GM12878 (cell line): Measurements from ENCODE around the gene SPOCK1. TPM values are rescaled to one million over a fixed set of nuclear protein-coding genes. Genes with fewer than 3 reads are reported as not detected.

ENCODE experiments used
- ATAC-seq: fragments of 200-7000 bp; cut with Tn5 transposase; 3 replicates; pipeline ENCODE4 v1.9.1; 2020; ENCODE audit warnings: mild to moderate bottlenecking, moderate library complexity
- BruUV-seq: library from RNA; stranded (reverse); fragments of 400-500 nt; replicated peaks from 2 replicates; lab custom pipeline; 2021; lab: Mats Ljungman, UMichigan
- CTCF ChIA-PET: fragments of 300-600 bp; sonication (Branson Sonifier 250); formaldehyde crosslinking; extraction: SDS; loops from one replicate; lab custom pipeline; 2021; ENCODE audit warnings: inconsistent platforms; lab: Yijun Ruan, JAX
- POLR2A ChIA-PET: fragments of 350-600 bp; formaldehyde crosslinking; extraction: SDS; loops from one replicate; lab custom pipeline; 2021; ENCODE audit warnings: inconsistent platforms; lab: Charles Lee
- RAD21 ChIA-PET: fragments of 300-600 bp; sonication (Branson Sonifier 250); formaldehyde crosslinking; loops from one replicate; lab custom pipeline; 2023; ENCODE audit warnings: antibody characterized with exemption; ENCODE audit not compliant: unreplicated experiment; lab: Charles Lee
- SMC1A ChIA-PET: fragments of 300-600 bp; sonication (Branson Sonifier 250); formaldehyde crosslinking; loops from one replicate; lab custom pipeline; 2023; ENCODE audit not compliant: unreplicated experiment, uncharacterized antibody; lab: Charles Lee
- DNase-seq: peaks from one replicate; pipeline ENCODE4 v3.0.0-alpha.2; 2011; ENCODE audit warnings: low read depth, low spot score
- FAIRE-seq: peaks from 3 replicates; lab custom pipeline; 2011; peaks lifted over from hg19 to GRCh38; lab: Jason Lieb, UNC
- H2AFZ ChIP-seq: 2 replicates; pipeline ENCODE4 v1.6.0; 2011; ENCODE audit warnings: low read depth, low read length, control low read depth; ENCODE audit not compliant: control insufficient read depth
- H3K27ac ChIP-seq: 2 replicates; pipeline ENCODE4 v1.5.1; 2011; ENCODE audit warnings: control low read depth; ENCODE audit not compliant: control insufficient read depth, insufficient read depth
- H3K27me3 ChIP-seq, 2 experiments: replicated peaks in 1 of 2; 2 replicates each; pipeline versions ENCODE4 v1.6.0 to v1.6.1; 2011; ENCODE audit warnings: low read length in 1 of 2; ENCODE audit not compliant: control insufficient read depth in 2 of 2, insufficient read depth in 2 of 2
- H3K36me3 ChIP-seq, 2 experiments: 2 replicates each; pipeline ENCODE4 v1.5.1; 2011; ENCODE audit warnings: low read length in 1 of 2; ENCODE audit not compliant: control insufficient read depth in 2 of 2, insufficient read depth in 2 of 2
- H3K4me1 ChIP-seq: 2 replicates; pipeline ENCODE4 v1.6.1; 2011; ENCODE audit warnings: mild to moderate bottlenecking, low read length, moderate library complexity, mixed read lengths; ENCODE audit not compliant: control insufficient read depth, insufficient read depth
- H3K4me2 ChIP-seq: 2 replicates; pipeline ENCODE4 v1.6.0; 2011; ENCODE audit warnings: control low read depth; ENCODE audit not compliant: control insufficient read depth, insufficient read depth
- H3K4me3 ChIP-seq: fragments of 200-600 bp; sonication (generic); 2 replicates; pipeline ENCODE4 v1.5.1; 2016
- H3K79me2 ChIP-seq: 2 replicates; pipeline ENCODE4 v1.6.0; 2011; ENCODE audit warnings: low read length; ENCODE audit not compliant: control insufficient read depth, insufficient read depth
- H3K9ac ChIP-seq: 2 replicates; pipeline ENCODE4 v1.8.0; 2011; ENCODE audit warnings: low read length, control low read depth, mixed read lengths; ENCODE audit not compliant: control insufficient read depth, insufficient read depth
- H3K9me3 ChIP-seq: replicated peaks from 3 replicates; pipeline ENCODE4 v1.5.1; 2011; ENCODE audit warnings: mild to moderate bottlenecking, low read length; ENCODE audit not compliant: control insufficient read depth, insufficient read depth
- H4K20me1 ChIP-seq: 2 replicates; pipeline ENCODE4 v1.6.0; 2011; ENCODE audit not compliant: control insufficient read depth, insufficient read depth
- CREB1 ChIP-seq: IDR thresholded peaks from 2 replicates; pipeline ENCODE4 v1.6.1; 2012; ENCODE audit warnings: low read depth, mild to moderate bottlenecking, inconsistent platforms
- E4F1 ChIP-seq: fragments of 450-650 bp; IDR thresholded peaks from 2 replicates; pipeline ENCODE4 v1.6.1; 2018; ENCODE audit warnings: borderline replicate concordance, mild to moderate bottlenecking; ENCODE audit not compliant: partially characterized antibody
- IKZF1 ChIP-seq: fragments of 450-650 bp; conservative IDR thresholded peaks from 2 replicates; pipeline ENCODE4 v1.6.1; 2017; ENCODE audit warnings: antibody characterized with exemption, mild to moderate bottlenecking
- RAD51 ChIP-seq: fragments of 450-650 bp; IDR thresholded peaks from 2 replicates; pipeline ENCODE4 v1.6.1; 2016; ENCODE audit warnings: moderate library complexity, mild to moderate bottlenecking, inconsistent platforms
- RCOR1 ChIP-seq: conservative IDR thresholded peaks from 2 replicates; pipeline ENCODE4 v1.6.1; 2012; ENCODE audit warnings: low read depth, low read length, improper control_type of control experiment
- RELA ChIP-seq: fragments of 450-650 bp; IDR thresholded peaks from 2 replicates; pipeline ENCODE4 v1.8.0; 2014; ENCODE audit warnings: borderline replicate concordance; ENCODE audit not compliant: partially characterized antibody
- SIX5 ChIP-seq: IDR thresholded peaks from 2 replicates; pipeline ENCODE4 v1.6.1; 2011; ENCODE audit warnings: mild to moderate bottlenecking, low read depth, low read length, moderate library complexity; ENCODE audit not compliant: severe bottlenecking
- SMARCA5 ChIP-seq: fragments of 450-650 bp; IDR thresholded peaks from 2 replicates; pipeline ENCODE4 v1.6.1; 2017; ENCODE audit warnings: mild to moderate bottlenecking
- SMC3 ChIP-seq: IDR thresholded peaks from 2 replicates; pipeline ENCODE4 v1.6.1; 2011; ENCODE audit warnings: low read length, improper control_type of control experiment, borderline replicate concordance
- SREBF2 ChIP-seq: IDR thresholded peaks from 2 replicates; pipeline ENCODE4 v1.6.1; 2012; ENCODE audit warnings: mild to moderate bottlenecking, low read length
- STAT3 ChIP-seq: IDR thresholded peaks from 2 replicates; pipeline ENCODE4 v1.6.1; 2011; ENCODE audit warnings: low read depth, low read length, improper control_type of control experiment
- TARDBP ChIP-seq: IDR thresholded peaks from 2 replicates; pipeline ENCODE4 v1.6.1; 2016; ENCODE audit warnings: borderline replicate concordance
- TCF12 ChIP-seq: IDR thresholded peaks from 2 replicates; pipeline ENCODE4 v1.6.1; 2011; ENCODE audit warnings: low read depth, mild to moderate bottlenecking, low read length
- USF2 ChIP-seq: IDR thresholded peaks from 2 replicates; pipeline ENCODE4 v1.6.1; 2011; ENCODE audit warnings: low read depth, low read length, improper control_type of control experiment, borderline replicate concordance
- YY1 ChIP-seq: IDR thresholded peaks from 2 replicates; pipeline ENCODE4 v1.6.1; 2011; ENCODE audit warnings: low read depth, mild to moderate bottlenecking, low read length
- WGBS: methylation state at CpG from one replicate; pipeline ENCODE4 v1.1.6; 2016; ENCODE audit warnings: low lambda C conversion rate; ENCODE audit not compliant: insufficient replicate concordance, insufficient coverage; ENCODE audit errors: missing lambda C conversion rate; 5-methylcytosine and 5-hydroxymethylcytosine counted together
- in situ Hi-C: fragments of 300-500 bp; cut with MboI; formaldehyde crosslinking; loops from 9 replicates; pipeline ENCODE4 v1.14.3; 2018; ENCODE audit warnings: mixed read lengths
- intact Hi-C: fragments of 100-400 bp; cut with micrococcal nuclease; formaldehyde crosslinking; loops from one replicate; pipeline ENCODE4 v1.14.2; 2022; ENCODE audit not compliant: unreplicated experiment
- polyA plus RNA-seq, 11 experiments: library from polyadenylated mRNA; depleted of rRNA in 4 of 11; unstranded in 6 of 11; stranded (reverse) in 5 of 11; fragments of >200 nt; fragmentation: Nextera tagmentation in 4 of 11; fragmentation: Illumina TruSeq in 1 of 11; extraction: Ambion mirVana in 4 of 11; extraction: Trizol in 1 of 11; gene quantifications; 1 replicate in 1 of 11; 2 replicates in 10 of 11; pipeline versions ENCODE4 v1.2.1 to v1.2.3, GENCODE V29; 2011 to 2016; ENCODE audit warnings: inconsistent platforms in 2 of 11, missing spikeins in 2 of 11, low read depth in 1 of 11
- total RNA-seq, 4 experiments: library from RNA; depleted of rRNA in 3 of 4; stranded (reverse); fragments of >200 nt in 3 of 4; fragmentation: Illumina TruSeq in 1 of 4; extraction: Trizol in 1 of 4; gene quantifications; 2 replicates each; pipeline versions ENCODE4 v1.2.1 to v1.2.3, GENCODE V29; 2013 to 2021
- TF ChIP-seq, protein P1 (sequence below): IDR thresholded peaks from 2 replicates; pipeline ENCODE4 v1.6.1; 2012; ENCODE audit warnings: low read depth, low read length, improper control_type of control experiment
- TF ChIP-seq, protein P2 (sequence below): IDR thresholded peaks from 2 replicates; pipeline ENCODE4 v1.6.1; 2012; ENCODE audit warnings: low read depth, low read length, improper control_type of control experiment

The SPOCK1 gene
- total and polyA plus RNA-seq, 10 of the 15 experiments (the other 5 are each of a cell fraction or from before 2014, with no cell fraction given): 0.06 to 0.68 (median 0.25) TPM; not detected in 3

DNA sequence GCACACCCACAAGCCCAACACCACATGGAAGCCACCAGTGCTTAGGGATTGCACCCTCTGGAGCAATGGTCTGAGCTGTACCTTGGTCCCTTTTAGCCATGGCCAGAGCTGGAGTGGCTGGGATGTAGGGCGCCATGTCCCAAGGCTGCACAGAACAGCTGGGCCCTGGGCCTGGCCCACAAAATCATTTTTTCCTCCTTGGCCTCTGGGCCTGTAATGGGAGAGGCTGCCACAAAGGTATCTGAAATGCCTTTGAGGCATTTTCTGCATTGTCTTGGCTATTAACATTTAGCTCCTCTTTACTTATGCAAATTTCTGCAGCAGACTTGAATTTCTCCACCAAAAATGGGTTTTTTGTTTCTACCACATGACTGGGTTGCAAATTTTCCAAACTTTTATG is 117.6 kb downstream of the SPOCK1 start:
- ATAC-seq: no peak
- Histone ChIP-seq H3K27ac (no peak overlapping the region), H3K4me3 (no peak overlapping the region), H3K9ac (no peak overlapping the region), H3K9me3 (no peaks in the 10 kb centered on the region; the same call in 2 of the 3 replicates), H3K27me3 (no peaks in the 10 kb centered on the region; a peak in 2 of 4 replicates), H2AFZ (no peak overlapping the region), H3K4me2 (no peak overlapping the region), H3K4me1 (no peaks in the 10 kb centered on the region), H3K36me3 (no peaks in the 10 kb centered on the region), H3K79me2 (no peaks in the 10 kb centered on the region), H4K20me1 (0 out of 2 replicates have a peak, but pooled peaks cover 3% of the 10 kb centered on the region)
- ChIA-PET POLR2A (no interaction called here), CTCF (no interaction called here), RAD21 (no interaction called here), SMC1A (no interaction called here)
- TF ChIP-seq SIX5 (no peak), RCOR1 (no peak), RAD51 (no peak), SMC3 (no peak), TCF12 (no peak), TARDBP (no peak), E4F1 (no peak), CREB1 (no peak), USF2 (no peak), SREBF2 (no peak), RELA (no peak), STAT3 (no peak), YY1 (no peak), SMARCA5 (no peak), IKZF1 (no peak)
- TF ChIP-seq, protein P1, sequence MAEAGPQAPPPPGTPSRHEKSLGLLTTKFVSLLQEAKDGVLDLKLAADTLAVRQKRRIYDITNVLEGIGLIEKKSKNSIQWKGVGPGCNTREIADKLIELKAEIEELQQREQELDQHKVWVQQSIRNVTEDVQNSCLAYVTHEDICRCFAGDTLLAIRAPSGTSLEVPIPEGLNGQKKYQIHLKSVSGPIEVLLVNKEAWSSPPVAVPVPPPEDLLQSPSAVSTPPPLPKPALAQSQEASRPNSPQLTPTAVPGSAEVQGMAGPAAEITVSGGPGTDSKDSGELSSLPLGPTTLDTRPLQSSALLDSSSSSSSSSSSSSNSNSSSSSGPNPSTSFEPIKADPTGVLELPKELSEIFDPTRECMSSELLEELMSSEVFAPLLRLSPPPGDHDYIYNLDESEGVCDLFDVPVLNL: no peak
- TF ChIP-seq, protein P2, sequence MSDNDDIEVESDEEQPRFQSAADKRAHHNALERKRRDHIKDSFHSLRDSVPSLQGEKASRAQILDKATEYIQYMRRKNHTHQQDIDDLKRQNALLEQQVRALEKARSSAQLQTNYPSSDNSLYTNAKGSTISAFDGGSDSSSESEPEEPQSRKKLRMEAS: no peak
- 64% methylated on average over 1 of the region's 1 CpG for WGBS
- in situ Hi-C loops (no loop called here), intact Hi-C loops (no loop called here)
- DNase-seq: no peak
- BruUV-seq: no TSS peak
- no peak for FAIRE-seq
